HG03378 (cell line): Measurements from ENCODE around the gene STT3A.
"Not testable (repeated sequence)": the region's sequence is repeated elsewhere in the genome, so short reads cannot be mapped to it uniquely, and the experiment has no call there.

Experiments
- ATAC-seq: cut with Tn5 transposase; IDR thresholded peaks from one replicate; pipeline ENCODE4 v1.9.1; 2021; ENCODE audit warnings: mild to moderate bottlenecking, moderate library complexity; ENCODE audit not compliant: unreplicated experiment

The STT3A gene

DNA sequence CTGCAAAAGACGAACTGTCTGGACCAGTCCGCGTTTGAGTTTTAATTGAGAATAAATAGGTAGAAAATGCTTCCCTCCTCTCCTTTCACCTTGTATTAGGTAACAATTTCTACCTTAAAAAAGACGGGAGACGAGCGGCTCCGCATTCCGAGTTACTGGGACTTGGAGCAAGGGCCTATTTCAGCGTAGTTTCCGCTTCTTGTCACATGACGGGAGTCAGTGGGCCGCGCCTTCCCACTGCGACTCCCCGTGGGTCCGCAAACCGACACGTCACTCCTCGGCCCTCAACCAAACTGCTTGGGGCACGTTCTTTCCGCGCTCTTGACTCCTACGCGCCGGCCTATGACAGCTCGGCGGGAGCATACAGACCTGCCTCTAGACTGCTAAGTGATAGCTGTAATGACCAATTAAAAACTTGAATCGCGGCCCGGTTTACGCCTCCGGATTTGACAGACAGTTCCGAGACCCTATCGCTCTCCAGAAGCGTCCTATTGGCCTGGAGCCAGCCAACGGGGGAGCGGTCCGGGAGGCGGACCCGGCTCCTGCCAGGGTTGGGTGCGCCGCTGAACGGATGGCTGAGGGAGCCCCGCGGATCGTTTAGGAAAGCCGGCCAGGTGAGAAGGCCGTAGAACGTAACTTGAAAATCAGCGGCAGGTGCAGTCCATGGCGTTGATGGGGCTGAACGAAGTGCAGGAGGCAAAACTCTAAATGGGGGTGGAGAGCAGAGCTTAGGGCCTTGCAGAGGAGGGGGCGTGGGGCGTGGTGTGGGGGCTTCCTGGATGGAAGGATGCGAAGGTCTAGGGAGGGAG, at the start of gene STT3A:
STT3A (plus strand) TSS at position 548 of the 809 bp plus-strand sequence. CDS start 3,064 bp downstream, outside the sequence.
- ATAC-seq = peak; percentile 98

DNA sequence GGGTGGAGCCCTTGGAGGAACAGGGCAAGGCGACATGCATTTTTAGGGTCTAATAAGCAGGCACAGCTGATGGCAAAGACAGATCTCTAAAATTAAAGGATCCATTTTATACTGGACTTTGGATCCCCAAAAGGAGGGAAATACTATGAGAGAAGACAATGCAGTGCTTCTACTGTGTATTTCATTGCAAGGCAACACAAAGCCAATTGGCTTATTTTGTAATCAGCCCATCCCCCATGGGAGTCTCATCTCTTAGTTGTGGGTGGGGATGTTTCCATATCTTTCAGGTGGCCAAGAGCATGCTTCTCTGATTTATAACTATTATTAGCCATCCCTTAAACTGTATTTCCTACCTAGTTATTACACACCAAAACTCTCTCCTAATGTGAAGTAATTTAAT, 41.9 kb upstream of the STT3A start:
- no peak for ATAC-seq

DNA sequence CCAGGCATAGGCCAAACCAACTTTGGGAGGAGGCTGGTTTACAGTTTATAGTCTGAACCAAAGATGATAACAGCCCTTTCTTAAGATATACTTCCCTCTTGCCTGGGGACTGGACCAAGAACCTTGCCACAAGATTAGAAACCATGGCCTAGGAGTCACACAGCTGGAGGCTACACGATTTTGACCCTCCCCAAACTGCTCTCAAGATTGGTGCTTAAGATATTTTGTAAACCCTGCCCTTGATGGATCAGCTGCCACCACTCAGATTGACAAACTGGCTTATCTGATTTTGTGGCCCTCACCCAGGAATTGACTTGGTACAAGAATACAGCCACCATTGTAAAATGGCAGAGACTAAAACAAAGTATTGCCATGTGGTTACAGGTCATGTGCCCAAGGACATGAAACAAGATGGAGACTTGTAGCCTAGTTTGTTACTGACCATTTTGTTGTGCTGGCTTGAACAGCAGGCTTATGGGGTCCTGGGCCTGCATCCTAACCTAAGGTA, 40.8 kb upstream of the STT3A start:
- ATAC-seq = no peak

DNA sequence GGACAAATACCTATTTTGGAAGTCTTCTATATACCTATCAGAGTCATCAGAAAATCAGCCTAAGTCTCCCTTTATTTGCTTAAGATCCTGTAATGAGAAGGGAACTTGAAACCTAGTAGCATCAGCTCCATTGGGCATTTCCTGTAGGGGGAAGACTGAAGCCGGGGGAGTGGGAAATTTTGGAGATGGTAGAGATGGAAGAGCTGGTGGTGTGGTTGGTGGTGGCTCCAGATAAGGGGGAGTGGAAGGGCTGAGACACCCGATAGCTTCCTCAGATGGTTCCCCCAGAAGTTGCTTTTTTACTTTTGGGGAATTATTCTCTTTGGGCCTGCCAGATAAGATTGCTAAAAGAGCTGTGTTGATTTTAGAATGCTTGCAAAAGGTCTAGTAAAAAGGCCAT, 39.7 kb upstream of the STT3A start:
- no peak for ATAC-seq

DNA sequence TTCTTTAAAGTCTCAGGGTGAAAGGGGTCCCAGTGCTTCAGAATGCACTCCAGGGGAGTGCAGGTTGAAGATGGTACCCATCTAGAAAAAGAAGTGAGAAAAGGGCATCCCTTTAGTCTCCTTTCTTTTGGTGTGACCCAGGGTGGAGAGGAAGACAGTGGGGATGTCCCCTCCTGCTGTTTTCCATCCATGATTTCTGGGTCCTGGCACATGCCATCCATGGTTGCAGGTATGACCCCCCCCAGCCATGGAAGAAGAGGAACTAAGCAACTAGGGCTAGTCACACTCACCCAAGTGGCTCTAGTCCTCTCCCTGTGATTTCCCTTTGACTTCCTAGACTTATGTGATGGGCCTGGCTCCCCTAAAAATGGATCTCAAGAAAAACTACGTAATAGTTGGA, 39.3 kb upstream of the STT3A start:
- ATAC-seq = no peak

DNA sequence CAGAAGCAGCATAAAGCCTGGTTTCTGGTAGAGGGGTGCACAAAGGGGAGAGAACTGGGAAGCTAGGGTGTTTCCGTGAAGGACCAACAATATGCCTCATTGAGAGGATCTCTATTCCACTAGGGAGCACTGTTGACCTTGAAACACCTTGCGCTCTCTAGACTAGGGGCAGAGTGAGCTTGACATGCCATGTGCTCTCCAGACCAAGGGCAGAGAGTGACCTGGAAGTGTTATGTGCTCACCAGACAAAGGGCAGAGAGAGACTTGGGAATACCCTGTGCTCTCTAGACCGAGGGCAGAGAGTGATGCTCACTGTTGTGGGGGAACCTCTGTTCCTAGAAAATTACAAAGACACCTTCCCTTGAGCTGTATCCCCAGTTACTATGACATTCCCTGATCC, 38.6 kb upstream of the STT3A start:
- no peak for ATAC-seq

DNA sequence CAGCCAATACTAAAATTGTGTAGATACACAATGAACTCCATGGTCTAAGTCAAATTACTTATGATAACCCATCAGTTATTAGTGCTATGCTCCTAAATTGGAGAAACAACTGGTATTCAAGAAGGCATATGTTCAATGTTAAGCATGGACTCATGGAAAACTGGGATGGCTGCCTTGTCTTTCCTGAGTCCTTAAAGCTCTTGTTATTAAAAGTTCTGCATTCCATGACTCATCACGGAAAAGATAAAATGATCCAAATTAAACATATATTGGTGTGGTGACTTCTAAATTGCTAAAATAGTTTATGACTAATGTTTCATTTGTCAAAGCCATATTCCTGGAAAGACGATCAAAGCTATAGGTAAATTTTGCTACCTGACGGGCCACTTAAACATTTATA, 32.8 kb upstream of the STT3A start:
- no peak for ATAC-seq

DNA sequence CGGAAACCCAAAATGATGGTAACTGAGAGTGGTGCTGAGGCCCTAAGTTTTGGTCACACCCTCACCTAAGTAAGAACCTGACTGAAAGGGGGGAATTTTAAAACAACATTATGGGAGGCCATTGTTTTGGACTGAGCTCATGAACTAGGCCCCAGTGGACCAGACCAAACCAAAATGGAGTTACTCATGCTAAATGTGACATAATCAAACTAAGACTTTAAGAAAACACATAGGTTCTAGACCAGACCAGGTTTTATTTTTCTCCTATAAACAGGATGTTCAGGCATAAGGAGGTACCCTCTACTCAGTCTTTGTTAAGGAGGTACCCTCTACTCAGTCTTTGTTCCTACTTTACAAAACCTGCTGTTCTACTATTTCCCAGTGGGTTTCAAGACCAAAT, 30.7 kb upstream of the STT3A start:
- no peak for ATAC-seq

DNA sequence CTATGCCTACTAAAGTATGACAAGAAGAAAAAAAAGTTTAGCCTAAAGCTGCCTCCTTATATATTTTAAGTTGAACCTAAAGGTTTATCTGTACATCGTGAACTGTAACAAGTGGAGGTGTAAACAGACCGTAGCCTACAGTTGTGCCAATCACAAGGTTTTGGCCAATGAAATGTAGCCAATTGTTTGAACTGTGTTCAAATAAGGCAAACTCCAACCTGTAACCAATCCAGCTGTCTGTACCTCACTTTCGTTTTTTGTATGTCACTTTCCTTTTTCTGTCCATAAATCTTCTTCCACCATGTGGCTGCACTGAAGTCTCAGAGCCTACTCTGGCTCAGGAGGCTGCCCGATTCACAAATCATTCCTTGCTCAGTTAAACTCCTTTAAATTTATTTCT, 30.2 kb upstream of the STT3A start:
- ATAC-seq = no peak

DNA sequence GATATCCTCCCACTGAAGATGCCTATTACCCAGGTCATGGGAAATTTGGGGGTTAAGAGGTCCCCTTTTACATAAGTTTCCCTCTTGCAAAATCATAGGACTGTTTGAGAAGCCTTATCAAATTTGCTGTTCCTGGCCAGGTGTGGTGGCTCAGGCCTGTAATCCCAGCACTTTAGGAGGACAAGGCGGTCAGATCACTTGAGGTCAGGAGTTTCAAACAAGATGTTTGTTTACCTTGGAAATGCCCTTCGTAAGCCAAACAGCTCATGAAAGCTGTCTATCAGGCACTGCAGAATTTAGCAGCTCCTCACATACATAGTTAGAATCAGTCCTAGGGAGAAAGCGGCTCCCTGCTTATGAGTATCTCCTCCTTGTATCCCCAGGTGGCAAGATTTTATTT, 28.3 kb upstream of the STT3A start:
- ATAC-seq = no peak

DNA sequence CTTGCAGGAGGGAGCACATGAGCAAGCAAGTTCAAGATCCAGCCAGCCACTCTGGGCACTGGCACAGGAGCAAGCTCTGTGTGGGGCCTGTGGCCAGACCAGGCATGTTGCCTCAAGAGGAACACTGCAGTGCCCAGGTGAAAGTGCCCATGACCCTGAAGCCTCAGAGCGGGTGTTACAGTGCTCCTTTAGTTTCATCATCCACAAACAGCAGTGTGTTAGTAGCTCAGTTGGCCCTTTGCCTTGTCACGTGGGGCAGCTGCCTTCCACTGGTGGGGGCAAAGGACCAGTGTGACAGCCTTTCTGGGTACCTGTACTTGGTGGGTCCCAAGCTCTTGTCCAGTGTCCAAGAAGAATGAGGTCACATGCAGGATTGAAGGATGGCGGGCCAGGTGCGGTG, 26.4 kb upstream of the STT3A start:
- no peak for ATAC-seq

DNA sequence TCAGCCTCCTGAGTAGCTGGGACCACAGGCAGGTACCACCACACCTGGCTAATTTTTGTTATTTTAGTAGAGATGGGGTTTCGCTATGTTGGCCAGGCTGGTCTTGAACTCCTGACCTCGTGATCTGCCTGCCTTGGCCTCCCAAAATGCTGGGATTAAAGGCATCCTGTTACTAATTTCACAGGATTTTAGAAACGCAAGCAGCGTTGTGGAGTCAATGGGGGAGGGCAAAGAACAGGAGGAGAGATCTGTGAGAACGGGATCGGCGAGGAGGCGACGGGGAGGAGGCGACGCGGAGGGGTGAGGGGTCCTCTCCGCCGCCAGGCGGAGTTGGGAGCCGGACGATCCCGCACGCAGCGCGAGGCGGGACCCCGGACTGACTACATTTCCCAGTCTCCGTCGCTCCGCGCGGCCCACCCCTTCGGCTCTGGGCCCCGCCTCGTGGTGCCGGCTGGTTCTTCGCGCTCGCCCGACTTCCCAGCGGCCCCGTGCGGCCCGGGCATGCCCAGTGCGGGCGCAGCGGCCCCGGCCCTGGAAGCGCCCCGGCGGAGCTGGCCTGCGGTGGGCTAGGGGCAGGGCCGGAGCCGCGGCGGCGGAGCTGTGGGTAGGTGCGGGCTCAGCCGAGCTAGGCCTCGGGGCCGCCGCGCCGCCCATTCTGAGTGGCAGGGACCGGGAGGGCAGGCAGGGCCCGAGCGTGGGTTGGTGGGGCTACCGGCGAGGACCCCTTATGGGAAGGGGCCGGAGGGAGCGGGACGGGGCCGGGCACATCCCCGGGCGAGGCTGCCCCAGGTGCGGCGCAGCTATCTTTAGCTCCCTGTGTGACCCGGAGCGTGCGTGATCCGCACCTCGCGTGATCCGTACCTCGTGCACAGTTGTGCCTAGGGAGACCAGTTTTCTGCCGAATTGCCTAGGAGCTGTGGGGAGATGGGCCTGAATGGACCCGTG, 23.4 kb upstream of the STT3A start, which contains the start of gene EI24:
EI24 (plus strand) TSS at position 508 of the 945 bp plus-strand sequence. CDS start 3,051 bp downstream, outside the sequence.
- peak; percentile 84 for ATAC-seq

DNA sequence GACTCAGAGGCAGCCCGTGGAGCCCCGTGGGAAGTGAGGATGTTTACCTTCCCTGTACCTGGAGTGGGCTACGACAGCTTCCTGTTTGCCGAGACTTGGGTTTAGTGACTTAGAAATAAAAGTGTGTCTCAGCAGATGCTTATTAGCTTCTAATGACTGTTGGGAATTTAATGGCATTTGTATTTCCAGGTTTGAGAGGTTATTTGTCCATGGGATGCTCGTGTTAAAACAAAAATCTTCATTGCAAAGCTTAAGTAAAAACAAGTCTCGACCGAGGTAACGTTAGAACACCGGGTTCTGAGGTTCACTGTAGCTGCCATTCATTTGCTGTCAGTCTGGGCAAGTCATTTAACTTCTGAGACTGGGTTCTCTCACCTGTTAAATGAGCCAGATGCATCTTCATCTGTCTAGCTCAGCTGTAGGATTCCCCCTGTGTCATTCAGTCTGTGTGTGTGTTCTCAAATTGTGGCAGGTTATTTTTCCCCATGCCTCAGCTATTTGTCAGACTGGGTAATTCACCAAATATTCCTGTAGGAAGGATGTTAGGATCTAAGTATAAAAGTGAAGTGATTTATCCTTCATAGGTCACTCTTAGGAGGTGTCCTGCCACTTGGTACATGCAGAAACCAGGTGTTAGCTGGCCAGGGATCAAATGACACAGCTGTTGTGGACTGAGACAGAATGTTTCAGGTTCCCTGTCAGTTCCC, 22.6 kb upstream of the STT3A start:
- peak; percentile 47 for ATAC-seq

DNA sequence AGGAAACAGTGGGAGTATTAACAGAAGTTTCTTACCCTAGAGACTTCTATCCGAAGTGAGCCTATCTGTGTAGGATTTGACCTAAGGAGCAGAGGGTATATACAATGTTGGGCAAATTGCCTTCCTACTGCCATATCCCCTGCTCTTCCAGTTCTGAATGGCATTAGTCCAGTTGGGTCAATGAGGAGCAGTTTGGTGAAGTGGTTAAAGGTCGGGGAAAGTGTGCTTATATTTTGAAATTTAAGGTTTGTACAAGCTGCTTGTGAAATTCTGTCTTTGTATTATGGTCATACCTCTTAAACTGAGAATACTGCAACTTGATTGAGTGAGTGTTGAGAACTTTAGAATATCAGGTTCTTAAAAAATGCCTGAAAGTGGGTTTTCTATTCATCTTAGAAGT, 21.7 kb upstream of the STT3A start:
- no peak for ATAC-seq

DNA sequence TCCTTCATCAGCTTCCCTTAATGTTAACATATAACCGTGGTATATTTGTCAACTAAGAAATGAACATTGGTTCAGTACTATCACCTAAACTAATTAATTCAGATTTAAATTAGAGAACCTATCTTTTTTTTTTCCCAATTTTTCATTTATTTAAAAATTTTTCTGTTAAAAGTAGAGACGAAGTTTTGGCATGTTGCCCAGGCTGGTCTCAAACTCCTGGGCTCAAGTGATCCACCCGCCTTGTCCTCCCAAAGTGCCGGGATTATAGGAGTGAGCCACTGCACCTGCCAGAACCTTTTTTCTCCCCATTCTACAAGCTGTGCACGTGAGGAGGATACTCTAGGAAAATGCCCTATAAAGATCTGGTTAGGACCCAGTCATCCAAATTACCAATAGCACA, 19.7 kb upstream of the STT3A start:
- ATAC-seq = no peak

DNA sequence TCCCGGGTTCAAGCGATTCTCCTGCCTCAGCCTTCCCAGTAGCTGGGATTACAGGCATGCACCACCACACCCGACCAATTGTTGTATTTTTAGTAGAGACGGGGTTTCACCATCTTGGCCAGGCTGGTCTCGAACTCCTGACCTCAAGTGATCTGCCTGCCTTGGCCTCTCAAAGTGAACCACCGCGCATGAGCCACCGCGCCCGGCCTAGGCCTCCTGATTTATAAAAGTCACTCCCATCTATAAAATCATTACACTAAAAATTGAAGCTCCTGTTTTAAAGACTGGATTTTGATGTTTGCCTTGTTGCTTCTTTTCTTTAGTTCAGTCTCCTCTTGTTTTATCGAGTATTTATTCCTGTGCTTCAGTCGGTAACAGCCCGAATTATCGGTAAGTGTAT, 15.5 kb upstream of the STT3A start:
- ATAC-seq = not testable (repeated sequence)

DNA sequence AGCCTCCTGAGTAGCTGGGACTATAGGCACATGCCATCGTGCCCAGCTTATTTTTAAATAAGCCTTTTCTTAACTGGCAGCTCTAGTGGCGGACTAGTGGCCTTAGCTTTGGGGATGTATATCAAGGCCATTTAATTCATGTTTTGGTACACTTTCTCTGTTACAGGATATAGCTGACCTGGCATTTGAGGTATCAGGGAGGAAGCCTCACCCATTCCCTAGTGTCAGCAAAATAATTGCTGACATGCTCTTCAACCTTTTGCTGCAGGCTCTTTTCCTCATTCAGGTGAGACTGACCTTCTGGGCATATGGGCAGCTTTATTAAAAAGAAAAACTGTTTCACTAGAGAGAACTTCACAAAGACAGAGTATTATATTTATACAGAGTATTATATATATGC, 13.9 kb upstream of the STT3A start:
- no peak for ATAC-seq

DNA sequence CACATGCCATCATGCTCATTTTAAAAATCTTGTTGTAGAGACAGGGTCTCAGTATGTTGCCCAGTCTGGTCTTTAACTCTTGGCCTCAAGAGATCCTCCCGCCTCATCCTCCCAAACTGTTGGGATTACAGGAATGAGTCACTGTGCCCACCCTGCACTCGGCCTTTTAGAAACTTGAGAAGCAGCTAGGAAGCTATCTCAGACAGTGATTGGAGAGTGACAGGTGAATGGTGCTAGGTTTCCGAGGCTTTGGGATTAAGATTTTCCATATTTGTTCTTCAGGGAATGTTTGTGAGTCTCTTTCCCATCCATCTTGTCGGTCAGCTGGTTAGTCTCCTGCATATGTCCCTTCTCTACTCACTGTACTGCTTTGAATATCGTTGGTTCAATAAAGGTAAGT, 12.8 kb upstream of the STT3A start:
- ATAC-seq = no peak

DNA sequence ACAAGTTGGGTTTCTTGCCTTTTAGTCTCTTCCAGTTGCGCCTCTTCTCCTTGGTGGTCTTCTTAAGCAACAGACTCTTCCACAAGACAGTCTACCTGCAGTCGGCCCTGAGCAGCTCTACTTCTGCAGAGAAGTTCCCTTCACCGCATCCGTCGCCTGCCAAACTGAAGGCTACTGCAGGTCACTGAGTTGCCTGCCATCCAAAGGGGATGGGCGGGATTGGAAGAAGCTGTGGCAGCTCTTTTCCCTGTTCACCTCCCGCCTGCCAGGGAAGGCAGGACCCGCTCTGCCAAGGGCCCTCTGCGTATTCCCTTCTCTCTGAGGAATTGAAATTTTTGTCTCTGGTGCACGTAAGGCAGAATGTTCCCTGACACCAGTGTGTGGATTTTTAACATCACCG, 9.2 kb upstream of the STT3A start:
- no peak for ATAC-seq

DNA sequence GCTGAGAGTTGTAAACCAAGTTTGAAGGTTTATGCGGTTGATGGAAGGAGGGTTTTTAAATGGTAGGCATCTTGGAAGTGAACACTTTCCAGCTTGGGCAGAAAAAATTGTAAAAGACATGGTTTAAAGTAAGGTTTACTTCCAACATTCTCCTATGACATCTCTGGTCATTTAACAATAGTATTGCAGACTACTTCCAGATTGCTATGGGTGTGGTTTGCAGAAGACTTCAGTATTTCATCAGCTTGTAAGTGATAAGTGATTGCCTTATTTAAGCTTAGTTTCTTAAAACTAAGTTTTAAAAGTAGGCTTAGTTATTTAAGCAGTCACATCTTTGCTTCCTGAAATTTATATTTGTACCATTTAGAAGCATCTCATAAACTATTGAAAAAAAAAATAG, 7.2 kb upstream of the STT3A start:
- ATAC-seq = no peak

DNA sequence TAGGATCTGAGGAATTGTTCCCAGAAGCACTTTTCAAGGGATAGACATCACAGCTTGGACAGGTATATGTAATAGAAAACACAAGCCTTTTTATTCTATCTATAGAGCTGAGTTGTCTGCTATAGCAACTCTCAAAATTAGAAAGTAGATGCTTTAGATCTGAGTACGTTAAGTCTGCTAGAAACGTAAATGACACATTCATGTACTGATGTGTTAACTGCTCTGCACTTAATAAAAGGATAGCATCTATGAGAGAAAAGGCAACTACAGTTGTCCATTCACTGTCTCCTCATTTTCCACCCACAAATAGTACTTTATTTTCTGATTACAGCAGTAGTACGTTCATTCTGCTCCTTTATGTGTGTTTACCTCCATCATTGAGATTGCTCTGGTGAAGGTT, 6.0 kb upstream of the STT3A start:
- no peak for ATAC-seq
